ENCODE data around the gene TMEM238L. TPM values are rescaled to one million over a fixed set of nuclear protein-coding genes. Genes with fewer than 3 reads are reported as not detected.
A peak's percentile ranks its signal among the peaks of the same experiment; 100 is the strongest.

Gene TMEM238L
- total RNA-seq, 2 donors from 2014 or later: not detected

DNA sequence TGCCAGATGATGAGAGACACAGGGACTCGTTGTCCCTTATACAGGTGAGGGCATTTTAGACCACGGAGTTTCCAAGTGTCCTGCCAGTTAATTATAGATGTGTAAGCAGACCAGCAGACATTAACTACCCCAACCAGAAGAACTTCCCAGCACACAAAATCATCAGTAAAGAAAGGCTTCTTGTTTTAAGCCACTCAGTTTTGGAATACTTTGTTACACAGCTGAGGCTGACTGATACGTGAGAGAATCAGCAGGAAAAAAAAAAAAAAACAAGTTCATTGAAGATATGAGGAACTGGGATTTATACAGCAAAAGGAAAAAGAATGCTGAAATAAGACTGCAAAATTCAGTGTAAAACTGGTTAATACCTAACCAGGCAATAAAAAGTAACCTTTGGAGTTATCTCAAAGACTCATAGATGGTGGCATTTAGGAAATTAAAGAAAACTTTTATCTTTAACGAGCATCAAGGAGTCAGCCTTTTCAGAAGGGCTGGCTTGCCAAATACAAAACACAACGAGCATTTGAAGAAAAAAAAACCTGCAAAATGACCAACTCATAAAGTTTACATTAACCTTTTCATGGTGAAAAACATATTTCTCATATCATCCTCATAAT, 28.1 kb downstream of the TMEM238L start:
- Mint-ChIP-seq H3K27me3 (peaks cover 5 to 8% of the 10 kb centered on the region in 2 donors), H3K4me3 (no peak overlapping the region), H3K27ac (no peak overlapping the region), H3K4me1 (ENCODE audit: low read depth in 2 of 2) (no peaks in the 10 kb centered on the region), H3K9me3 (peaks cover 5% of the 10 kb centered on the region), H3K36me3 (peaks cover 11% of the 10 kb centered on the region)
- no peak for ATAC-seq
- no peak for DNase-seq (ENCODE audit: low spot score)

DNA sequence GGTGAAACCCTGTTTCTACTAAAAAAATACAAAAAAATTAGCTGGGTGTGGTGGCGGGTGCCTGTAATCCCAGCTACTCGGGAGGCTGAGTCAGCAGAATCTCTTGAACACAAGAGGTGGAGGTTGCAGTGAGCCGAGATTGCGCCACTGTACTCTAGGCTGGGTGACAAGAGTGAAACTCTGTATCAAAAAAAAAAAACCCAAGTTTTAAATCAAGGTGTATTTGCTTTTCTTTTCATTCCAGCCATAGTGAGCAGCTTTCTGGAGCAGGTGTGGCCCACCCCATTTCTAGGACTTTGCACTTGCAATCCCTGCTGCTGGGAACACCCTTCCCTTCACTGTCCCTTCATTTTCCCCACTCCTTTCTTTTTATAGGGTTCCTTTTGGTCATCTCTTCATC, 28.8 kb downstream of the TMEM238L start:
- DNase-seq (ENCODE audit: low spot score) (no peak), ATAC-seq (no peak)
- no peak overlapping the region for H3K27ac Mint-ChIP-seq
- H3K4me3 Mint-ChIP-seq: no peak overlapping the region
- peaks cover 5% of the 10 kb centered on the region for H3K9me3 Mint-ChIP-seq
- peaks cover 11% of the 10 kb centered on the region for H3K36me3 Mint-ChIP-seq
- H3K27me3 Mint-ChIP-seq: peaks cover 5 to 8% of the 10 kb centered on the region in 2 donors
- no peaks in the 10 kb centered on the region for H3K4me1 Mint-ChIP-seq (ENCODE audit: low read depth in 2 of 2)

DNA sequence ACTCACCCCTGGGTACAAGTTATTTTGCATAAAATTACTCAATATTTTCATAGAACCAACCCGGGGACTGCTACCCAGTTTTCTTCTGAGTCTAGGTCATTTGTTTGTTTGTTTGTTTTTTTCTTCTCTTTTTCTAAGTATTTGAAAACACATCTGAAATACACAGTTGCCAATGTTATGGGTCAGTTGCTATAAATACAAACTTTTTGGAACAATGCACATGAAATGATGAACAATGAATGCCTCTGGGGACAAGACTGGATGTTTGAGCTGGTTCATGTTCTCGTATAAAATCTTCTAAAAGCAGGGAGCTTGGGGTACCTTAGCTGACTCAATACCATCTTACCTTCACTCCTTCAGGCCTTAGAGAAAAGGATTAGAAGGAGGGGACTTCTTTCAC, 30.5 kb downstream of the TMEM238L start:
- peaks cover 11% of the 10 kb centered on the region for H3K36me3 Mint-ChIP-seq

DNA sequence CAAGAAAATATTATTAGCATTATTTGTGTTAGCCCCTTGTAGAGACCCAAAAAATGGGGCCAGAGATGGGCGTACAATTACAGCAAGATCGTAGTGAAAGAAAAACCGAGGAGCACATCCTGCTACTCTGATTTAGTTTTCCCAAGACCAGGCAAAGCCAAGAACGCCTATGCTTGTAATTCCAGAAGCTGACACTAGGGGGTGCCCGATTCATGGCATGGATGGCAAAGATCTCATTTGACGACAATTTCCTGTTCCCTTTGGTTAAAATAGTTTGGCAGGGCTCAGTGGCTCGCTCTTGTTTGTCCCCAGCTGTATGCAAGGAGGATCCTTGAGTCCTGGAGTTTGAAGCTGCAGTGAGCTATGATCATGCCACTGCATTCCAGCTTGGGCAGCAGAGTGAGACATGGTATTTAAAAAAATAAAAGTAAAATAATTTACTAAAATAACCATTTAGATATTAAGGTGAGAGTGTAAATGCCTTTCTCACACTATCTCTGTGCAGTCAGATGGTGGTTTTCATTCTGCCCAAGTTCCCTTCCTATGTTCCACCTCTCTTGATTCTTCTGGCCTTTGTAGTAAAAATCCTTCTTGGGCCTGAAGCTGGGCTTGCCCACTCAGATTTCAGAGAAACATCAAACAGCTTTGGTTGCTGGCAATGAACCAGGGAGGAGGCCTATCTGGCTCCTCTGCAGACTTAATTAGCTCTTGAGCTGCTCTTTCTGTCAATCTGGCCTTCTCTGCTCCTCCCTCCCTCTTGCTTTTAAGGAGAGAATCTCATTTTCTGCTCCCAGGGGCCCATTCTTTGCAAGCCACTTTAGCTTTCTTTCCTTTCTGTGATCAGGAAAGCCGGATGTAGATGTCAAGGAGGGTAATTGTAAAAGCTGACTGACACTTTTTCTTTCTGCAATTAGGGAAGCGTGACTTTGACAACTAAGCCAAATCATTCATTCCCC, 31.2 kb downstream of the TMEM238L start:
- H3K27me3 Mint-ChIP-seq: peaks cover 5 to 8% of the 10 kb centered on the region in 2 donors
- H3K4me1 Mint-ChIP-seq (ENCODE audit: low read depth in 2 of 2): no peaks in the 10 kb centered on the region
- H3K27ac Mint-ChIP-seq: no peak overlapping the region
- peaks cover 5% of the 10 kb centered on the region for H3K9me3 Mint-ChIP-seq
- DNase-seq (ENCODE audit: low spot score) (no peak), ATAC-seq (no peak)
- H3K36me3 Mint-ChIP-seq: peaks cover 11% of the 10 kb centered on the region
- H3K4me3 Mint-ChIP-seq: no peak overlapping the region

More for the DNA sequence above, 30.5 kb downstream of the TMEM238L start:
- no peak overlapping the region for H3K27ac Mint-ChIP-seq
- no peak for ATAC-seq
- DNase-seq (ENCODE audit: low spot score): no peak
- no peak overlapping the region for H3K4me3 Mint-ChIP-seq
- no peaks in the 10 kb centered on the region for H3K4me1 Mint-ChIP-seq (ENCODE audit: low read depth in 2 of 2)
- peaks cover 5 to 8% of the 10 kb centered on the region in 2 donors for H3K27me3 Mint-ChIP-seq
- peaks cover 5% of the 10 kb centered on the region for H3K9me3 Mint-ChIP-seq

DNA sequence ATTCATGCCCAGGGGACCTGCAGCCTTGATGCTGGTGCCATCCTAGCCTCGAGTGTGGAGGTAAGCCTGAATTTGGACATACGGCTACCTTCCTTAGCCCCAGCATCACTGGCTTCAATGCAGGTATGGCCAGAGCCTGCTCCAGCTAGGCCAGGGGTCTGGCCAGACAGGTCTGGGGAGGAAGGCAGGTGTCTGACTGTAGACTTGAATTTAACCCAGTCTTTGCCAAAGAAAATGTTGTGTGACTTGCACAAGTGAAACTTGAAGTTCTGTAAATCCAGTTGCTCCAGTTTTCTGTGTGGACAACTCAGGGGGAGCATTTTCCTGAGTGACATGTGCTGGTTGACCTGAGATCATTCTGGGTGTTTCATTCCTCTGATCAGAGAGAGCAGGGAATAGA, 32.8 kb downstream of the TMEM238L start:
- Mint-ChIP-seq H3K9me3 (peaks cover 5% of the 10 kb centered on the region), H3K4me3 (no peak overlapping the region), H3K4me1 (ENCODE audit: low read depth in 2 of 2) (no peaks in the 10 kb centered on the region), H3K27ac (no peak overlapping the region), H3K36me3 (peaks cover 11% of the 10 kb centered on the region), H3K27me3 (peaks cover 5 to 8% of the 10 kb centered on the region in 2 donors)
- DNase-seq (ENCODE audit: low spot score) (no peak), ATAC-seq (peak in 1 of 2 donors; percentile 35)

DNA sequence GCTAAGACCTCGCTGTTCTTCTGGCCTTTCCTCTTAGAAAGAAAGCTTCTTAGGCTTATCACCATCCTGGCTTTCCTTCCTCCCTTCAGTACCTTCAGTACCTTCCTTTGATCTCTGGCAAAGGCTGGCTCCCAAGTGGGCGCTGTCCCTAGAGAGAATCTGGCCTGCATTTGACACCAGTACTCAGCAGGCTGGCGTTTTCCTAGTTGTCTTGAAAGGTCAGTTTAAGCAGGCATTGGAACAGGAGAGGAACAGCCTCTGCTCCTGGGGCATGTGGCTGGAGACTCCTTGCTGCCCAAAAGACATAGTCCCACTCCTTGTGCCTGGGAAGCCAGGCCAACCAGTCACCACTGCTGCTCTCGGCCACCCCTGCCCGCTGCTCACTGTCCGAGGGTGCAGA, 34.1 kb downstream of the TMEM238L start:
- Mint-ChIP-seq H3K27me3 (no peaks in the 10 kb centered on the region), H3K27ac (no peak overlapping the region), H3K9me3 (peaks cover 5% of the 10 kb centered on the region), H3K4me3 (no peak overlapping the region), H3K36me3 (peaks cover 11% of the 10 kb centered on the region), H3K4me1 (ENCODE audit: low read depth in 2 of 2) (no peaks in the 10 kb centered on the region)
- no peak for ATAC-seq
- DNase-seq (ENCODE audit: low spot score): no peak

DNA sequence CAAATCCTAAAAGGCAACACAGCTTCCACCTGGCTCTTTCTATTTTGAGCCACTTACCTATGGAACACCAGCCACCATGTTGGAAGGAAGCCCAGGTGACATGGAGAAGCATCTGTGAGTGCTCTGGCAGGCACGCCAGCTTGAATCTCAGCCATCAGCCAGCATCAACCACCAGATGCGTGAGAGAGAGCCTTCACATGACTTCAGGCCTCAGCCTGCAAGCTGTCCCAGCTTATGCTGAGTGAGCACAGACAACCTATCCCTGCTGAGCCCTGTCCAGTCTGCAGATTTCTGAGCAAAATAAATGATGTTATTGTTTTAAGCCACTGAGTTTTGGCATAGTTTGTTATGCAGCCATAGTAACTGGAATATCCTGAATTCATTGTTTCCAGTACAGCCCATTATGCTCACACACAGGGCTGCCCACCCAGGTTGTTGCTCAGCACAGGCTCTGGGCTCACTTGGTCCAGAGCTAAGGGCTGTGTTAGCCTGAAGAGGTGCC, 35.1 kb downstream of the TMEM238L start:
- no peak for ATAC-seq
- Mint-ChIP-seq H3K4me1 (ENCODE audit: low read depth in 2 of 2) (no peaks in the 10 kb centered on the region), H3K4me3 (no peak overlapping the region), H3K9me3 (peaks cover 5% of the 10 kb centered on the region), H3K27ac (no peak overlapping the region), H3K27me3 (no peaks in the 10 kb centered on the region), H3K36me3 (peaks cover 11% of the 10 kb centered on the region)
- no peak for DNase-seq (ENCODE audit: low spot score)

DNA sequence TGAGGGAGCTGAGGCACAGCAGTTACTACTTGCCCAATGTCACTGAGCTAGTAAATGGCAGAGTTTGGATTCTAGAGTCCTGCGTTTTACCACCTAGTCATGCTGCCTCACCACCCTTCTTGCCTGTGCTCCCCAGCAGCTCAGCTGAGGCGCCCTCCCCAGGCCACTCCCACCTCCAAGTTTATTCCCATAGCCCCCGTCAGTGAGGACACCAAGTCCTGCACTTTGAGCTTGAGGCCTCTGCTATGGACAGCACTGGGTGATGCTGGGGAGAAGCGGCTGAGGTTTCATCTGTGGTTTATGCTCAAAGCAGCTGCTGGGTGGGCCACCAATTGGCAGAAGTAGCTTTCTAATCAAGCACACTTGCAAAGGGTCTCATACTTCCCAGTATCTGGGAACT, 36.7 kb downstream of the TMEM238L start:
- H3K27ac Mint-ChIP-seq: no peak overlapping the region
- no peak overlapping the region for H3K4me3 Mint-ChIP-seq
- ATAC-seq: peak in 1 of 2 donors; percentile 11
- H3K27me3 Mint-ChIP-seq: no peaks in the 10 kb centered on the region
- peaks cover 5% of the 10 kb centered on the region for H3K9me3 Mint-ChIP-seq
- peaks cover 9% of the 10 kb centered on the region for H3K36me3 Mint-ChIP-seq
- no peaks in the 10 kb centered on the region for H3K4me1 Mint-ChIP-seq (ENCODE audit: low read depth in 2 of 2)
- DNase-seq (ENCODE audit: low spot score): no peak

DNA sequence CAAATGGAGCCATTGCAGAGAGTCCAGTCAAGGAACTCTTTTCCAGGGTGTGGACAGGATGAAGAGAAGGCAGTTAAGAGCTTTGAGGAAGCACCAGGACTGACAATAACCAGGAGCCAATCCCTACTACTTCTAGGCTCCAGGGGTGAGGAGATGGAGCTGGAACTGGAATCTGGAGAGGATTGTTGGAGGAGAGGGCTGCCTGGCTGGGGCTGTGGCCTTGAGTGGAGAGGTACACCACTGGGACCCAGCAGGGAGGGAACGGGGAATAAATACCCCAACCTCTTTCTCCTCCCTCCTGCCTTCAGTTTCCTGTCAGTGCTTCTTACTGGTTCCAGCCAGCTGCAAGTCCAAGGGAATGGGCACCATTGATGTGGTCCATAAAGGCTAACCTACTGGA, 41.9 kb downstream of the TMEM238L start:
- H3K27me3 Mint-ChIP-seq: no peaks in the 10 kb centered on the region
- no peak overlapping the region for H3K27ac Mint-ChIP-seq
- H3K36me3 Mint-ChIP-seq: no peaks in the 10 kb centered on the region
- no peak for DNase-seq (ENCODE audit: low spot score)
- no peaks in the 10 kb centered on the region for H3K9me3 Mint-ChIP-seq
- no peaks in the 10 kb centered on the region for H3K4me1 Mint-ChIP-seq (ENCODE audit: low read depth in 2 of 2)
- H3K4me3 Mint-ChIP-seq: no peak overlapping the region
- no peak for ATAC-seq

DNA sequence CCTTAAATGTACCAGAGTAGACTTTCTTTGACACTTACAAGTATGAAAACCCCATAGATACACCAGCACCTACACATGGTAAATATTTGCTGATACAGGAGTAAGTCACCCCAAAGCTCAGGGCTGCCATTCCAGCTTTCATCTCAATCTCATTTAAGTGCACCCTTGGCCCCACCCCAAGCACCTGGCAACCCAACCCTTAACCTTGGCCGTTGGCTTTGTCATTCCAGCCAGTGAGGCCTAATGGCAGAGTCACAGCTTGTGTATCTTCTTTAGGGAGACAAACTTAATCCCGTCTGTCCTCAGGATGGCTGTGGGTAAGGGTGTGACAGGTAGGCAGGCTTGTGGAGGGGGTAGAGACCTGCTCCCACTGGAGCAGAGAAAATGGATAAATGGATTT, 42.6 kb downstream of the TMEM238L start:
- Mint-ChIP-seq H3K9me3 (no peaks in the 10 kb centered on the region), H3K27ac (no peak overlapping the region), H3K27me3 (no peaks in the 10 kb centered on the region), H3K4me3 (no peak overlapping the region), H3K4me1 (ENCODE audit: low read depth in 2 of 2) (no peaks in the 10 kb centered on the region), H3K36me3 (no peaks in the 10 kb centered on the region)
- ATAC-seq (no peak), DNase-seq (ENCODE audit: low spot score) (no peak)

DNA sequence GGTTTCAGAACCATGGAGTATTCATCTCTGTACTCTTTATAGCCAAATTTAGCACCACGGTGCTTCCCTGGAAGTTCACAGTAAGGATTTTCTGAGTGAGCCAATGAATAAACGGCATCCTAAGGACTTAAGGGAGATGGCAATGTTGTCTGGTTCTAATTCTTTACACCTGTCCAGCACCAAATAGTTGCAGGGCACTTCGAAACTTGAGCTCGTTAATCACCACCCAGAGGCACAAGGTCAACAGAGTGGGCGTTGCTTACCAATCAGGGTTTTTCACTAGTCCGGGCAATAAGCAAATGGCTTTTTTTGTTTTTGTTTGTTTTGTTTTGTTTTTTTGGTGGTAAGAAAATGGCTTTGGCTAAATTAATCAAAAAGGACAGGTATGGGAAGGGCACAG, 45.8 kb downstream of the TMEM238L start:
- no peaks in the 10 kb centered on the region for H3K9me3 Mint-ChIP-seq
- H3K4me3 Mint-ChIP-seq: no peak overlapping the region
- no peak overlapping the region for H3K27ac Mint-ChIP-seq
- peaks cover 0 to 2% of the 10 kb centered on the region in 2 donors for H3K27me3 Mint-ChIP-seq
- no peaks in the 10 kb centered on the region for H3K4me1 Mint-ChIP-seq (ENCODE audit: low read depth in 2 of 2)
- ATAC-seq: no peak
- DNase-seq (ENCODE audit: low spot score): no peak
- H3K36me3 Mint-ChIP-seq: no peaks in the 10 kb centered on the region

DNA sequence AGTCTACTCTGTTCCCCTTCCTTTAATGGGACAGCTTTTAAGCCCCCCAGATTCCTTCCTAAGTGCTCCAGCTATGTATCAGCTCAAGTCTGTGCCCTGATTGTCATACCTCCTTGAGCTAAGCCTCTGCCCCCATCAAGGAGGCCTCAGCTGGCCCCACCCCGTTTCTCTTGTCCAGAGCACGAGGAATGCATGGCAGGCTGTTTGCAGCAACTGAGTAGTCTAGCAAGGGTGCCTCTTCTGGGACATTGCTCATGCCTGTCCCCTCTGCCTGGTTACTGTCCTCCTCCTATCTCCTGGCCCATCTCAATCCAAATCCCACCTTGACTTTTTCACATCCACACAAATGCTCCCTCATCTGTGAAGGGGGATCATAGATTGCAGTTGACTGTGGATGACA, 46.3 kb downstream of the TMEM238L start:
- ATAC-seq (no peak), DNase-seq (ENCODE audit: low spot score) (no peak)
- no peaks in the 10 kb centered on the region for H3K36me3 Mint-ChIP-seq
- H3K4me3 Mint-ChIP-seq: no peak overlapping the region
- H3K4me1 Mint-ChIP-seq (ENCODE audit: low read depth in 2 of 2): no peaks in the 10 kb centered on the region
- peaks cover 0 to 2% of the 10 kb centered on the region in 2 donors for H3K27me3 Mint-ChIP-seq
- H3K27ac Mint-ChIP-seq: no peak overlapping the region
- no peaks in the 10 kb centered on the region for H3K9me3 Mint-ChIP-seq

DNA sequence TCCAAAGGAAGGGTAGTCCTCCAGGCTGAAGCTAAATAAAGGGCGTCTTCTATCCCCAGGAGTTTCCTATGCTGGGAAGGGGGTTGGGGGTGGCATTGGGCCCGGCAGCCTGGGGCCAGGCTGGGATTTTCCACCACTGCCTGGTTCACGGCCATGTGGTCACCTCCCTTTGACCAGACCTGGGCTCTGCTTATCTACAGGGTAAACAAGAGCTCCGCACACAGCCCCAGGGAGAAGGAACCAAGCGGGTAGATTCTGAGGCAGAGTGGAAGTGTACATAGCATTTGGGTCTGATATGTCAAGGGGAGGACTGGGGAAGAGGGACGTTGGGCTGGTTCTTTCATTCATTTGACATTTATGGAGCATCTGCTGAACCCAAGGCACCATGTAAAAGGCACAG, 46.8 kb downstream of the TMEM238L start:
- Mint-ChIP-seq H3K27ac (no peak overlapping the region), H3K4me3 (no peak overlapping the region), H3K4me1 (ENCODE audit: low read depth in 2 of 2) (no peaks in the 10 kb centered on the region), H3K27me3 (peaks cover 0 to 2% of the 10 kb centered on the region in 2 donors), H3K36me3 (no peaks in the 10 kb centered on the region), H3K9me3 (no peaks in the 10 kb centered on the region)
- ATAC-seq (no peak), DNase-seq (ENCODE audit: low spot score) (no peak)

DNA sequence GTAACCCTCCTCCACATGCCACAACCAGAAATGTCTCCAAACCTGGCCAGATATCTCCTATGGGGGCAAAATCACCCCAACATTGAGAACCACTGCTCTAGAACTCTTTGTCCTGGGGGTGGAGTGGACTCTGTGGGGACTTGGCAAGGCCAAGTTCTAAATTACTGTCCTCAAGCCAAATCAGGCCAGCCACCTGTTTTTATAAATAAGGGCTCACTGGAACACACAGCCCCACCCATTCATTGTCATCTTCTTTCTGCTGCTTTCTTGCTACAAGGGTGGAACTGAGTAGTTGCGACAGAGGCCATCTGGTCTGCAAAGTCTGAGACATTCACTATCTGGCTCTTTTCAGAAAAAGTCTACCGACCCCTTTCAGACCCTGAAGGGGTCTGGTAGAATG, 47.3 kb downstream of the TMEM238L start:
- peaks cover 0 to 2% of the 10 kb centered on the region in 2 donors for H3K27me3 Mint-ChIP-seq
- no peak for ATAC-seq
- no peak for DNase-seq (ENCODE audit: low spot score)
- H3K4me3 Mint-ChIP-seq: no peak overlapping the region
- H3K27ac Mint-ChIP-seq: no peak overlapping the region
- no peaks in the 10 kb centered on the region for H3K36me3 Mint-ChIP-seq
- H3K9me3 Mint-ChIP-seq: no peaks in the 10 kb centered on the region
- no peaks in the 10 kb centered on the region for H3K4me1 Mint-ChIP-seq (ENCODE audit: low read depth in 2 of 2)

All from natural killer cell treated with Interleukin-12 subunit alpha and Interleukin-12 subunit beta and Interleukin-15 and Interleukin-18, amount 100 ng/mL, for 72 hours (primary cell).